Liver (tissue), 9 donors: ENCODE results near the gene WDR90. TPM values are rescaled to one million over a fixed set of nuclear protein-coding genes. Genes with fewer than 3 reads are reported as not detected.
A peak's percentile ranks its signal among the peaks of the same experiment; 100 is the strongest.

Source experiments
- DNase-seq: peaks from one replicate; pipeline ENCODE4 v3.0.0-alpha.2; 2017; ENCODE audit warnings: low spot score
- H3K27ac ChIP-seq, 2 donors: one replicate each; pipeline ENCODE4 v1.7.0; 2013; ENCODE audit warnings: inconsistent platforms in 2 of 2, low read length in 2 of 2, control low read depth in 1 of 2, low read depth in 1 of 2, mild to moderate bottlenecking in 1 of 2
- H3K27me3 ChIP-seq, 4 donors: one replicate each; pipeline versions ENCODE4 v1.6.1 to v1.7.0; 2013; ENCODE audit warnings: low read length in 3 of 4, inconsistent platforms in 1 of 4, mild to moderate bottlenecking in 1 of 4, moderate library complexity in 1 of 4; ENCODE audit not compliant: control insufficient read depth in 4 of 4, insufficient read depth in 4 of 4
- H3K36me3 ChIP-seq, 4 donors: one replicate each; pipeline versions ENCODE4 v1.6.1 to v1.7.0; 2013; ENCODE audit warnings: low read length in 3 of 4, mild to moderate bottlenecking in 3 of 4, low read depth in 1 of 4, moderate library complexity in 1 of 4; ENCODE audit not compliant: control insufficient read depth in 4 of 4, insufficient read depth in 3 of 4
- H3K4me1 ChIP-seq, 4 donors: one replicate each; pipeline versions ENCODE4 v1.6.1 to v1.7.0; 2013; ENCODE audit warnings: low read length in 3 of 4, mild to moderate bottlenecking in 3 of 4, moderate library complexity in 1 of 4; ENCODE audit not compliant: control insufficient read depth in 4 of 4, insufficient read depth in 4 of 4
- H3K4me3 ChIP-seq, 3 donors: one replicate each; pipeline versions ENCODE4 v1.6.1 to v1.7.0; 2013; ENCODE audit warnings: low read length in 3 of 3, control low read depth in 1 of 3, low read depth in 1 of 3, mild to moderate bottlenecking in 1 of 3
- H3K9ac ChIP-seq, 2 donors: one replicate each; pipeline ENCODE4 v1.7.0; 2013; ENCODE audit warnings: low read length in 2 of 2, mild to moderate bottlenecking in 2 of 2, moderate library complexity in 2 of 2, control low read depth in 1 of 2, low read depth in 1 of 2
- H3K9me3 ChIP-seq, 4 donors: one replicate each; pipeline versions ENCODE4 v1.6.1 to v1.7.0; 2013; ENCODE audit warnings: low read length in 3 of 4; ENCODE audit not compliant: control insufficient read depth in 4 of 4
- ATF3 ChIP-seq: IDR thresholded peaks from 2 replicates; pipeline ENCODE4 v1.6.1; 2016; ENCODE audit warnings: antibody characterized with exemption
- EGR1 ChIP-seq, 2 donors: IDR thresholded peaks; 2 replicates each; pipeline ENCODE4 v1.6.1; 2016 to 2018; ENCODE audit warnings: antibody characterized with exemption in 2 of 2, low read depth in 2 of 2
- FOXA1 ChIP-seq: IDR thresholded peaks from 2 replicates; pipeline ENCODE4 v1.6.1; 2016; ENCODE audit warnings: antibody characterized with exemption
- FOXA2 ChIP-seq: IDR thresholded peaks from 2 replicates; pipeline ENCODE4 v1.6.1; 2016; ENCODE audit warnings: antibody characterized with exemption
- HNF4A ChIP-seq, 2 donors: conservative IDR thresholded peaks; 2 replicates each; pipeline ENCODE4 v1.6.1; 2016; ENCODE audit warnings: antibody characterized with exemption in 2 of 2, mild to moderate bottlenecking in 2 of 2
- HNF4G ChIP-seq: IDR thresholded peaks from 2 replicates; pipeline ENCODE4 v1.6.1; 2016; ENCODE audit warnings: antibody characterized with exemption
- JUND ChIP-seq, 2 donors: IDR thresholded peaks; 2 replicates each; pipeline ENCODE4 v1.6.1; 2016; ENCODE audit warnings: antibody characterized with exemption in 2 of 2
- MAX ChIP-seq: IDR thresholded peaks from 2 replicates; pipeline ENCODE4 v1.6.1; 2016; ENCODE audit warnings: antibody characterized with exemption
- NR2F2 ChIP-seq: IDR thresholded peaks from 2 replicates; pipeline ENCODE4 v1.6.1; 2016; ENCODE audit warnings: antibody characterized with exemption
- RAD21 ChIP-seq, 2 donors: IDR thresholded peaks; 2 replicates each; pipeline ENCODE4 v1.6.1; 2016; ENCODE audit warnings: antibody characterized with exemption in 2 of 2, mild to moderate bottlenecking in 2 of 2
- REST ChIP-seq: IDR thresholded peaks from 2 replicates; pipeline ENCODE4 v1.6.1; 2016; ENCODE audit warnings: antibody characterized with exemption, mild to moderate bottlenecking
- RXRA ChIP-seq, 2 donors: IDR thresholded peaks; 2 replicates each; pipeline ENCODE4 v1.6.1; 2017 to 2018; ENCODE audit warnings: antibody characterized with exemption in 2 of 2, mild to moderate bottlenecking in 1 of 2
- SP1 ChIP-seq: IDR thresholded peaks from 2 replicates; pipeline ENCODE4 v1.6.1; 2018; ENCODE audit warnings: antibody characterized with exemption, mild to moderate bottlenecking
- TAF1 ChIP-seq: conservative IDR thresholded peaks from 2 replicates; pipeline ENCODE4 v1.6.1; 2016; ENCODE audit warnings: antibody characterized with exemption, mild to moderate bottlenecking
- YY1 ChIP-seq: IDR thresholded peaks from 2 replicates; pipeline ENCODE4 v1.6.1; 2016; ENCODE audit warnings: antibody characterized with exemption, mild to moderate bottlenecking
- ZBTB33 ChIP-seq: IDR thresholded peaks from 2 replicates; pipeline ENCODE4 v1.6.1; 2016; ENCODE audit warnings: antibody characterized with exemption
- WGBS: extraction: QIAGEN DNeasy Blood & Tissue Kit; methylation state at CpG from one replicate; pipeline ENCODE4 v1.1.7; 2013; 5-methylcytosine and 5-hydroxymethylcytosine counted together
- polyA plus RNA-seq, 2 donors: library from polyadenylated mRNA; stranded (reverse) in 1 of 2; unstranded in 1 of 2; fragments of 200-250 nt in 1 of 2; fragments of >200 nt in 1 of 2; fragmentation: Nextera tagmentation in 1 of 2; extraction: Ambion mirVana in 1 of 2; gene quantifications; one replicate each; pipeline versions ENCODE4 v1.2.1 to v1.2.3, GENCODE V29; 2013 to 2015
- total RNA-seq, 2 donors: library from RNA; depleted of rRNA; stranded (reverse); fragments of >200 nt; gene quantifications; one replicate each; pipeline ENCODE4 v1.2.3, GENCODE V29; 2014
- donor health status: healthy.
- donor health status: healthy.
- donor health status: healthy.
- donor health status: healthy.
- donor health status: healthy.

The WDR90 gene
- total and polyA plus RNA-seq, 4 donors, result 4.7 to 13.4 (median 7.9) TPM

GRCh38 chr16:694863-695354, 45.7 kb downstream of the WDR90 start:
- H3K27me3 ChIP-seq, result peaks cover 2 to 12% (median 7%) of the 10 kb centered on the region in 4 donors
- H3K4me1 ChIP-seq, result peaks cover 0 to 15% (median 12%) of the 10 kb centered on the region in 4 donors
- no peaks in the 10 kb centered on the region for H3K9me3 ChIP-seq
- H3K27ac ChIP-seq, result no peak overlapping the region
- no peak for DNase-seq
- no peak overlapping the region for H3K9ac ChIP-seq
- H3K36me3 ChIP-seq, result no peaks in the 10 kb centered on the region
- TF ChIP-seq YY1 (no peak), SP1 (no peak), EGR1 (IDR thresholded peaks at IDR 0.05; ENCODE audit: low read depth in 2 of 2) (no peak), ZBTB33 (no peak), FOXA1 (no peak), ATF3 (no peak), NR2F2 (no peak), REST (no peak), MAX (no peak), HNF4A (conservative IDR thresholded peaks at IDR 0.05) (no peak), RAD21 (IDR thresholded peaks at IDR 0.05) (no peak), HNF4G (no peak), FOXA2 (no peak), RXRA (IDR thresholded peaks at IDR 0.05) (no peak), TAF1 (no peak), JUND (IDR thresholded peaks at IDR 0.05) (no peak)
- peak overlapping the region in 1 of 3 donors; percentile 32 for H3K4me3 ChIP-seq
- 2% methylated on average over 37 of the region's 37 CpGs for WGBS

GRCh38 chr16:695355-696089, 46.4 kb downstream of the WDR90 start:
- no peak for DNase-seq
- H3K4me3 ChIP-seq, result peak overlapping the region in 1 of 3 donors; percentile 32
- no peak for TF ChIP-seq RAD21 (IDR thresholded peaks at IDR 0.05)
- H3K27me3 ChIP-seq, result peaks cover 2 to 17% (median 7%) of the 10 kb centered on the region in 4 donors
- H3K9me3 ChIP-seq, result no peaks in the 10 kb centered on the region
- no peak overlapping the region for H3K9ac ChIP-seq
- 6% methylated on average over 71 of the region's 71 CpGs for WGBS
- no peaks in the 10 kb centered on the region for H3K36me3 ChIP-seq
- peaks cover 0 to 14% (median 9%) of the 10 kb centered on the region in 4 donors for H3K4me1 ChIP-seq
- H3K27ac ChIP-seq, result no peak overlapping the region
